Mucosa of descending colon (tissue), 3 donors: Measurements from ENCODE around the gene ZBTB20. TPM values are rescaled to one million over a fixed set of nuclear protein-coding genes. Genes with fewer than 3 reads are reported as not detected.
"Not testable (repeated sequence)": the region's sequence is repeated elsewhere in the genome, so short reads cannot be mapped to it uniquely, and the experiment has no call there.

Experiments used
- ATAC-seq: fragments of 200-7000 bp; cut with Tn5 transposase; one replicate; pipeline ENCODE4 v1.9.1; 2020; ENCODE audit warnings: mild to moderate bottlenecking, moderate library complexity
- DNase-seq, 3 donors: peaks; one replicate each; pipeline ENCODE4 v3.0.0-alpha.2; 2020
- H3K36me3 ChIP-seq: fragments of 200-600 bp; one replicate; pipeline ENCODE4 v1.8.0; 2021; ENCODE audit warnings: low read depth, mild to moderate bottlenecking
- H3K4me1 ChIP-seq: fragments of 200-600 bp; one replicate; pipeline ENCODE4 v1.8.0; 2021; ENCODE audit warnings: low read depth, mild to moderate bottlenecking
- H3K4me3 ChIP-seq: fragments of 200-600 bp; one replicate; pipeline ENCODE4 v1.8.0; 2021; ENCODE audit warnings: mild to moderate bottlenecking
- H3K9me3 ChIP-seq: fragments of 200-600 bp; one replicate; pipeline ENCODE4 v1.8.0; 2021; ENCODE audit warnings: mild to moderate bottlenecking
- intact Hi-C, 2 donors: fragments of 100-400 bp; cut with DNase I in 1 of 2; cut with micrococcal nuclease in 1 of 2; formaldehyde crosslinking; loops; one replicate each; pipeline versions ENCODE4 v1.11.0 to v1.11.1; 2022; cut with DNase I, micrococcal nuclease
- total RNA-seq, 3 donors: library from RNA; stranded (reverse); fragmentation: NEBNext Ultra II Directional in 2 of 3; extraction: Animal tissue kit (Norgen Biotek cat#: 25700) in 2 of 3; gene quantifications; one replicate each; pipeline versions ENCODE4 v1.2.1 to v1.2.4, GENCODE V29; 2021 to 2023
- TF ChIP-seq, protein P1 (sequence below): fragments of 200-600 bp; IDR thresholded peaks from one replicate; pipeline ENCODE4 v1.8.0; 2022; ENCODE audit warnings: antibody characterized with exemption, mild to moderate bottlenecking
- donor health status: DM: no; HTN: no; CAD: no; lungs with moderate emphysema.
- donor health status: DM: no; HTN: no; CAD: no.
- donor health status: DM: no; HTN: yes; CAD: no.

ZBTB20 gene
- total RNA-seq, 3 donors from 2014 or later = 30.6 to 85.6 (median 37.3) TPM

DNA sequence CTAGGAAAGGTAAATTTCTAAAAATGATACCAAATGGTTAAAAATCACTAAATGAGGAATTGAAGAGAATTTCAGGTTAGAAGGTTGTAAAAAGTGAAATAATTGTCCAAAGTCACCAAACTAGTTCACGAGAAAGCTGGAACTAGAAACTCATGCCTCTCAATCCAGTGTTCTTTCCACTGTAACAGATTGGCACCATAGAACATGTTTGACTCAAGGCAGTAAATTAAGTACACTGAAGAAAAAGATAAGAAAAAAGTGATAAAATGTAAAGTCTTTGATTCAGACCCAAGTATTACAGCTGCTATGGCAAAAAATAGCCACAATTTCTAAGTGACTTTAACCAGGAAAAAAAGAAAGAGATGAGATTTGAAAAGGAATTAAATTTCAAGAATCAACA is 26.5 kb downstream of the ZBTB20 start:
- H3K36me3 ChIP-seq = no peaks in the 10 kb centered on the region
- H3K4me1 ChIP-seq = no peaks in the 10 kb centered on the region
- ATAC-seq (no peak), DNase-seq (no peak)
- H3K4me3 ChIP-seq = no peak overlapping the region
- H3K9me3 ChIP-seq = no peaks in the 10 kb centered on the region
- TF ChIP-seq, protein P1, sequence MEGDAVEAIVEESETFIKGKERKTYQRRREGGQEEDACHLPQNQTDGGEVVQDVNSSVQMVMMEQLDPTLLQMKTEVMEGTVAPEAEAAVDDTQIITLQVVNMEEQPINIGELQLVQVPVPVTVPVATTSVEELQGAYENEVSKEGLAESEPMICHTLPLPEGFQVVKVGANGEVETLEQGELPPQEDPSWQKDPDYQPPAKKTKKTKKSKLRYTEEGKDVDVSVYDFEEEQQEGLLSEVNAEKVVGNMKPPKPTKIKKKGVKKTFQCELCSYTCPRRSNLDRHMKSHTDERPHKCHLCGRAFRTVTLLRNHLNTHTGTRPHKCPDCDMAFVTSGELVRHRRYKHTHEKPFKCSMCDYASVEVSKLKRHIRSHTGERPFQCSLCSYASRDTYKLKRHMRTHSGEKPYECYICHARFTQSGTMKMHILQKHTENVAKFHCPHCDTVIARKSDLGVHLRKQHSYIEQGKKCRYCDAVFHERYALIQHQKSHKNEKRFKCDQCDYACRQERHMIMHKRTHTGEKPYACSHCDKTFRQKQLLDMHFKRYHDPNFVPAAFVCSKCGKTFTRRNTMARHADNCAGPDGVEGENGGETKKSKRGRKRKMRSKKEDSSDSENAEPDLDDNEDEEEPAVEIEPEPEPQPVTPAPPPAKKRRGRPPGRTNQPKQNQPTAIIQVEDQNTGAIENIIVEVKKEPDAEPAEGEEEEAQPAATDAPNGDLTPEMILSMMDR = no peak
- intact Hi-C loops = no loop called here

DNA sequence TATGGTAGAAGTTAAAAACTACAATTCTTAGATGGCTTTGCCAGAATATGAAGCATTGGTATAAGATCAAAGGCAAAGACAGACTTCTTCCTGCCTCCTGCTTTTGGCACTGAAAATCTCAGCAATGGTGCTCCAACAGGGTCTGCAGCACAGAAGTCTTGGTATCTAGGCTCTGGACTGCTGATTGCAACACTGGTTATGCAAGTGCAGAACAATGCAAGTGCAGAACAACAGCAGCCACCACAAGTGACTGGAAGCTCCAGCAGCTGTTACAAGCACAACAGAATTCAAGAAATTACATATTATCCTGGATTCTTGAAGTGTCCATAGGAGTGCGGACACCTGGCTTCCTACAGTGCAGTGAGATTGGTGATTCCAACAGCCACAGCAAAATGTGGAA is 33.7 kb downstream of the ZBTB20 start:
- no peak for ATAC-seq
- H3K36me3 ChIP-seq = no peaks in the 10 kb centered on the region
- no peaks in the 10 kb centered on the region for H3K9me3 ChIP-seq
- TF ChIP-seq, protein P1 = no peak
- H3K4me3 ChIP-seq = no peak overlapping the region
- DNase-seq = no peak
- intact Hi-C loops = no loop called here
- no peaks in the 10 kb centered on the region for H3K4me1 ChIP-seq

DNA sequence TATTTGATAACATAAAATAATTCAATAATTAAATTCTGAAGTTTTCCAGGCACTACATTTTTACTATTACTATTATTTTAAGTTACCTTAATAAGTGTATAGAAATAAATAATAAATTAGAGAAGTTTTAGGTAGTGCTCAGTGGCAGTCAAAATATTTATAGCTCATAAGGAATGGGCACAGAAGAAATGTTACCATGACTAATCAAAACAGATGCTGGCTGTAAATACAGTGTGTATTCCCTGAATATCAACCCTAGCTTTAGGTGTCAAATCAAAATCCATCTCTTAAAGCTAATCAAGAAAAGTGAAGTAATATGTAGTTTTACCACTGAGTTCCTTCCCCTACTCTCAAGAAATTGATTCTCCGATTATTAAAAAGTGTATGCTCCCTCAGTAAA is 35.5 kb downstream of the ZBTB20 start:
- H3K36me3 ChIP-seq = no peaks in the 10 kb centered on the region
- H3K4me3 ChIP-seq = no peak overlapping the region
- TF ChIP-seq, protein P1 = no peak
- intact Hi-C loops = no loop called here
- ATAC-seq = no peak
- H3K9me3 ChIP-seq = no peaks in the 10 kb centered on the region
- H3K4me1 ChIP-seq = no peaks in the 10 kb centered on the region
- DNase-seq = no peak

DNA sequence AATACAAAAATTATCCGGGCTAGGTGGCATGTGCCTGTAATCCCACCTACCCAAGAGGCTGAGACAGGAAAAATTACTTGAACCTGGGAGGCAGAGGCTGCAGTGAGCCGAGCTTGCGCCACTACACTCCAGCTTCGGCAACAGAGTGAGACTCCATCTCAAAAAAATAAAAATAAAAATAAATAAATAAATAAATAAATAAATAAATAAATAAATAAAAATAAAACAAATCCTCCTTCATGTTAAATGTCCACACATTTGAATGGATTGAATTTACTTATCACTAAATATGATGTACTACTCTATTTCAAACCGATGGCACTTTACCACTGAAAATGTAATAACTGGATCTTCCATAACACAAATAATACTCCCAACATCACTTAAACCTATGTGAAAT is 36.3 kb downstream of the ZBTB20 start:
- ATAC-seq (no peak), DNase-seq (no peak)
- Histone ChIP-seq H3K9me3 (no peaks in the 10 kb centered on the region), H3K4me3 (no peak overlapping the region), H3K4me1 (no peaks in the 10 kb centered on the region), H3K36me3 (no peaks in the 10 kb centered on the region)
- TF ChIP-seq, protein P1 = no peak
- intact Hi-C loops = no loop called here

DNA sequence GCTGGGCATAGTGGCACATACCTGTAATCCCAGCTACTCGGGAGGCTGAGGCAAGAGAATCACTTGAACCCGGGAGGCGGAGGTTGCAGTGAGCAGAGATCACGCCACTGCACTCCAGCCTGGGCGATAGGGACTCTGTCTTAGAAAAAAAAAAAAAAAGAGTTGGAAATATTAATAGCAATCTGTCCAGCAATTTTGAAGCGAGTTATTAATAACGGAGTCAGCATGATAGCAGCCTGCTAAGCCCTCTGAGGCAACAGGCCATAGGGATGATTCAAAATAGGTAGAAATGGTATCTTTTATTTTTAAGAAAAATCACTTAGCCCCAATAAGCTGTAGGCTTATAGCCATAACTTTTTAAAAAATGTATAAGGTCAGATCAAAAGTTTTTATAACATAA is 37.0 kb downstream of the ZBTB20 start:
- H3K36me3 ChIP-seq, ATAC-seq, intact Hi-C loops, DNase-seq, H3K9me3 ChIP-seq, H3K4me3 ChIP-seq, H3K4me1 ChIP-seq: not testable (repeated sequence)

DNA sequence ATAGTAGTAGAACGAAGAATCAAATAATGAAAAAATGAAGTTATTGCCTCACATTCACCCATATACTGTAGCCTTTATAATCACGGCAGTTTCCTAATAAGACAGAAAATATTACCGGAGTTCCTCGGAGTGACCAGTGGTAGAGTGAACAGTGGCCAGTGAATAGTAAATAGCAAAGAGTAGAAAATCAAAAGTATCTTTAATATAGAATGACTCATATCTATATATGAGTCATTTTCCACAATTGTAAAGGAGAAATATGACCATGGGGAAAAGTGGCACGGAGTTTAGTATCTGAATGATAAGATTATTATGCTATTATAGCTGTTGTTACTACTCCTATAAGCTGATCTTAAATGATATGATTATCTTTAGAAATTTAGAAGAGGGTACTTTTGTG is 38.5 kb downstream of the ZBTB20 start:
- Histone ChIP-seq H3K4me3 (no peak overlapping the region), H3K9me3 (no peaks in the 10 kb centered on the region), H3K4me1 (no peaks in the 10 kb centered on the region), H3K36me3 (no peaks in the 10 kb centered on the region)
- TF ChIP-seq, protein P1 = no peak
- intact Hi-C loops = no loop called here
- DNase-seq = no peak
- no peak for ATAC-seq
